Measurements from ENCODE around the gene FOXA2.

The FOXA2 gene

DNA sequence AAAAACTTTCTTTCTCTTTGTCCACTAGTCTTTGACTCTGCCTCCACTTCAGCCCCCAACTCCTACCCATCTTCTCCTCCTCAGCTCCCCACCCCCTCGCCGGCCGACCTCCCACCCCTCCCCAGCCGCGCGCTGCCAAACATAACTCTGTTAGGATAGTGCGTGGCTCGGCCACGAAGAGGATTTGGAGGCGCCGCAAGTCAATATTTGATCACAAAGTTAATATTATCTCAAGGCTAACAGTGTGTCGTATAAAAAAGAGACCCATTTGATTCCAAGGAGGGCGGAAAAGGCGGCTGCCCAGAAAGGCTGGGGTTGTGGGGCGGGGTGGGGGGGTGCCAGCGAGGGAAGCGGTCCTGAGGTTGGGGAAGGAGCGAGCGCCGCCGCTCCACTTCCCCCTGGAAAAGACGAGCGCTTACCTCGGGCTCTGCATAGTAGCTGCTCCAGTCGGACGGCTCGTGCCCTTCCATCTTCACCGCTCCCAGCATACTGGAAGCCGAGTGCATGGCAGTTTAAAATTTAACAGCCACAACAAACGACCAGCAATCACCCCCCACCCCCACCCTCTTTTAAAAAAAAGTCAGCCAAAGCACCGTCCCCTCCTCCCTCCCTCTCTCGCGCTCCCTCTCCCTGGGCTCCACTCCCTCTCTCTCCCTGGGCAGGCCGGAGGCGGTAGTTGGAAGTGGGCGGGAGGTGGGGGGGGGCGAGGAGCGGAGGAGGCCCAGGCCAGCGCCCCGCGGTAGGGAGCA is 425 bp downstream of the FOXA2 start:
- DNase-seq: no peak

DNA sequence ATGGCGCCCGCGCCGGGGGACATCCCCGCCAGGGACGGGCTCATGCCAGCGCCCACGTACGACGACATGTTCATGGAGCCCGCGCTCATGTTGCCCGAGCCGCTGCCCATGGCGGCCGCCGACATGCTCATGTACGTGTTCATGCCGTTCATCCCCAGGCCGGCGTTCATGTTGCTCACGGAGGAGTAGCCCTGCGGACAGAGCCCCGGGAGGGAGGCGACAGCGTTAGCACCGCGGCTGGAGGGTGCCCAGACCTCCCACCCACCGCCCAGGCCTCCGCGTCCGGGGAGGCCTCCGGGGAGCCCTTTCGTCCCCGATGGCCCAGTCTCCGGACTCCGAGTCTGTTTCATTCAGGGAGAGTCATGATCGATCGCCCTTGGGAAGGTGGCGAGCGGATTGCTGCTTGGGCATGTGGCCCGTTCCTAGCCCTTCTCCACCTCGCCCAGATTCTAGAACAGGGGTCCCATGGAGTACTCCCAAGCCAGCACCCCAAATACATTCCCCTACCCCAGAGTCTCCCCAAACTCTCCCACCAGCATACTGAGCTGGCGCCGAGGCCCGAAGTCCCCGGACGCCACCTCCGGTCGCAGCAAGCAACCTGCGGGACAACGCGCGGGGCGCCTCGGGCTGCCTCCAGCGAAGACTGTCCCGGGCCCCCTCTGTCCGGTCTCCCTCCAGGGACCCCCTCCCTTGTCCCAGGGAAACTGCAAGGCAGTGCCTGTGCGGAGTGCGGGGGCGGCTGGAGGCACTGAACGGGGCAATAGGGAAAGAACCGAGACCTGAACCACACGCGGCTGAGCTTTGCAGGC is 1.2 kb downstream of the FOXA2 start:
- DNase-seq: no peak

DNA sequence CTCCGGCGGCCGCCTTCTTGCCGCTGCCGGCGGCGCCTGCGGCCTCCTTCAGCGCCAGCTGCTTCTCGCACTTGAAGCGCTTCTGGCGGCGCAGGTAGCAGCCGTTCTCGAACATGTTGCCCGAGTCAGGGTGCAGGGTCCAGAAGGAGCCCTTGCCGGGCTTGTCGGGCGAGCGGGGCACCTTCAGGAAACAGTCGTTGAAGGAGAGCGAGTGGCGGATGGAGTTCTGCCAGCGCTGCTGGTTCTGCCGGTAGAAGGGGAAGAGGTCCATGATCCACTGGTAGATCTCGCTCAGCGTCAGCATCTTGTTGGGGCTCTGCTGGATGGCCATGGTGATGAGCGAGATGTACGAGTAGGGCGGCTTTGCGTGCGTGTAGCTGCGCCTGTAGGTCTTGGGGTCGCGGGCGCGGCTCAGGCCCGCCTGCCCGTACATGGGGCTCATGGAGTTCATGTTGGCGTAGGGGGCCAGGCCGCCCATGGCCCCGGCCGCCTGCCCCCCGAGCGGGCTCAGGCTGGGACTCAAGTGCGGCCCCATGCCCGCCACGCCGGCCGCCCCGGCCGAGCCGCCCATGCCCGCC is 1.9 kb downstream of the FOXA2 start:
- no peak for DNase-seq

DNA sequence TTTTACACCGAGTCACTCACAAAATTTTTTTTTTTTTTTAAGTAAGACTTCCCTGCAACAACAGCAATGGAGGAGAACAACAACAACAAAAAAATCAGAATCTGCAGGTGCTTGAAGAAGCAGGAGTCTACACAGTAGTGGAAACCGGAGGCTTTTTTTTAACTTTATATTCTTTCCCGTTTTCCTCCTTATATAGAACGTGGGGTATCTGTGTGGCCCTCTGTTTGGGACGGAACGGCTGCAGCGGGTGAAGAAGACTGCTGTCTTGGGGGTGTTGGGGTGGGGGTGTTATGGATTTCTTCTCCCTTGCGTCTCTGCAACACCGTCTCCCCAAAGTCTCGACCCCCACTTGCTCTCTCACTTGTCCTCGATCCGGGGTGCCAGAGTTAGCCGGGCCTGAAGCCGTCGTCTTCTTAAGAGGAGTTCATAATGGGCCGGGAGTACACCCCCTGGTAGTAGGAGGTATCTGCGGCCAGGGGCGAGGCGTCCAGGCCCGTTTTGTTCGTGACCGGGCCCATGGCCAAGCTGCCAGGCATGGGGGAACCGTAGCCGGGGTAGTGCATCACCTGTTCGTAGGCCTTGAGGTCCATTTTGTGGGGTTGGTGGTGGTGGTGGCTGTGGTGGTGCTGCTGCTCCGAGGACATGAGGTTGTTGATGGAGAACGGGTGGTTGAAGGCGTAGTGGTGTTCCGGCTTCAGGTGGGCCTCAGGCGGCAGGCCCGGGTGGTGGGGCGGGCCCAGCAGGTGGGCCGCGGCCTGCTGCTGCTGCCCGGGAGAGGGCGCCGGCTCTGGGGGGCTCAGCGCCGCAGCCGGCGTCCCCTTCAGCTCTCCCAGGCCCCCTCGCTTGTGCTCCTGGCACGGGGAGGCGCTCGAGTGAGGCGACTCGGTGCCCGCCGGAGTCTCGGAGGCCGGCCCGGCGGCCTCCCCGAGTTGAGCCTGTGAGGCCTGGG is 2.7 kb downstream of the FOXA2 start:
- no peak for DNase-seq

DNA sequence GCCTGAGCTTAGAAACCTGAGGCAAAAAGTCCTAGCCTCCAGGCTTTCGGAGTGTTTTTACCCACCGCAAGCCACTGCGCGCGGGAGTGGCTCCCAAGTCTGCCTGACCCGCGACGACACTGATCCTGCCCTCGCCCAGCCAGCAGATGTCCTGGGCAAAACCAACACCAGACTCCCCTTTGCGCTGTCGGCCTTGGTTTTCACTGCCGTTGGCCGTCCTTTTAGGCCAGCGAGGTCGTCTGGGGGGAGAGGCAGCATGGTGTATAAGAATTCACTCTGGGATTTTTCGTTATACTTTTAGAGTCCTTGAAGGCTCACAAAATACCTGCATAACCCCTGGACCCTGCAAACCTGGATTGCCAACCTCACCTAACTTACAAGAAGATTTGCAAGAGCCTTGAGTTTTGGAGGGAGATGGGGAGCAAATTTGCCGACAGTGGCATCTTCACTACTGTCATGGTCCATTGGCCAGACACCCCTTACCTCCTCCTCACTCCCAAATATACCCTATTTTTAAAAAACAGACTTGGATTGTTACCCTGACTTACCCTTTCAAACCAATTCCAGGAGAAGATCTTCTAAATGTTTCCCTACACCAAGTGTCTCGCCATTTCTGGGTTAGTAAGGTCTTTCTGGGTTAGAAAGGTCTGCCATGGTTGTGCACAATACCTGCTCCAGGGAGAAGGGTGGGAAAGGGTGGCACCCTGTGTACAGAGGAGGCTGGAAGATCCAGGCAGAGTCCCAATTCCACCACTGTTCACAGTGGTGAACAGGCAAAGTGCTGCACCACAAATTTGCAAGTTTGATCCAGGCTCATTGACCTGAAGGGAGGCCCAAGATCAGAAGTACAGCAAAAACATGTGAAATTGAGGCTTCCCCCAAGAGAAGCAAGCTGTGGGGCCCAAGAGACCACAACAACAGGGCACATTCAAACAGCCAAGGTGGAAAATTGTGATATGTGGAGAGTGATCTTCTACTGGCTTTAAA is 4.4 kb downstream of the FOXA2 start:
- no peak for DNase-seq

DNA sequence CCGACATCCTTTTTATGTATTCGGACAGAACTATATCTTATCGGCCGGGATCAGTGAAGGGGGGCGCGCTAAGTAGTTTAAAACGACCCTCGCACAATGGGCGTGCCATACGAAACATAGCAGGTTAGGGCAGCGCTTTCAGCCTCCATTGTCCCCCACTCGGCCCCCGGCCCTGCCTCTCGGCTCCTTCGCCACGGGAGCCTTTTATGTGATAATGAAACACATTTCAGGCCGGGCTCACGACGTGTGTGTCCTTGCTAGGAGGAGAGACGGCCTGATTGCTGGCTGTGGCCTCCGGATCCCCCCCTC is 5.3 kb downstream of the FOXA2 start:
- DNase-seq: no peak

DNA sequence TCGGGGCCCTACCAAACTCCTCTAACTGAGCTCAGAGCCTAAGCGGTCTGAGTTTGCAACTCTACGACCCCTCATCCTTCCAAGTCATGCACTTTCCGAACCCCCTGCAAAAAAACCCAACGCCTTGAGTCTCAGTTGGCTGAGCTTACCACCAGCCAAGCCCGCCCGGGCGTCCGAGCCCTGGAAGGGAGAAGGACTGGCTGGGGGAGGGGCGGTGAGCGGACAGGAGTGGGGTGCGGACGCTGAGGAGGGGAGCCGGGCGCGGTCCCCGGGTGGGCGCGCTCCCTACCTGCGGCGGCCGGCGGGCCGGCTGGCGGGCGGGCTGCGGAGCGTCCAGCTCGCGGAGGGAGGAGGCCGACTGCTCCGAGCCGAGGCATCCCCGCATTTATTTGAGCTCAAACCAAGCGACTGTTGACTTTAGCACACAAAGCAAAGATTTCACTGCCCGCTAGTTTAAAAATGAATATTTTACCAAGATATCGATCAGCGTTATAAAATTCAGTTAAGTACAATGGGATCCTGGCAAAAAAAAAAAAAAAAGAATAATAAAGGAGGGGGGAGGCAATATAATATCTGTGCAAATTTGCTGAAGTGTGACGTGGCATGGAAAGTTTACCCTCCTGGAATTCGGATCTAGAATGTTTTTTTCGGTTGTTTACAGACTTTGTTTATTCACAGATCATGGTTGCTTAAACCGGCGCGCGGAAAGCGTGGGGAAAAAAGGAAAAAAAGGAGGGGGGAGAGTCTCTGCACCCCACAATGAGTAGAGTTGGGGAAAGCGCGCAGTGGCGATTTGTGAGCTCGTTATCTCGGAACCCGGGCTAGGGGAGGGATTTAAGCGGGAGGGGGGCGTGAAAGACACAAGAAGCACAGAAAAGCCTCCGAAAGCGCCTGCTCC is 5.9 kb downstream of the FOXA2 start:
- no peak for DNase-seq

DNA sequence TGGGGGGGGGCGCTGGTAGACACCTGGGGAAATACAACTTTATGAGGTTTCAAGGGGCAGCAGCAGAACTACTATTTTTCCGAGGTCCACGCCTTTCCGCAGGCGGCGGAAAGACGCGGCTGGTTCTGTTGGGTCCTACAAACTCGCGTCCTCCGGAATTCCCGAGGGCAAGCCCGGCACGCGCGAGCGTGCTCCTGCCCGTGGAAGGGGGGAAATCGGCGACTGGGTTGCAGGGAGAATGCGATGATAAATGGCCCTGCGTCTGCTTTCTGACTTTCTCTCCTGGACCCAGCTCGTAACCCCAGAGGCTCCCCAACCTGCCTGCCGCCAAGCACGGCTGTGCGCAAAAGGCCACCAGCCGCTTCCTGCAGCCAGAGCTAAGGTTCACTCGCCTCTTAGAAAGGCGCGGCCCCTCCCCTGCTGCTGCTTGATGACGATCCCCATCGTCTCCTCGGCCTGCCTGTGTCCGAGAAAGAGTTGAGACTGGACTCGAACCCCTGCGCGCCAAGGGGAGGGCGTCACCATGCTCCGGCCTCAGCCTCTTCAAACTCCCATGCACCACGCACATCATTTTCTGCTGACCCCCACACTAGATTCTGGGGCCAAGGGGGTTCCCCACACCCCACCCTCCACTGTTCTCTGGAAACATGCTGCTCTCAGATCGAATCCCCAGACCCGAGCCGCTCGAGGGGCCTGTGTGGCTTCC is 6.7 kb downstream of the FOXA2 start:
- no peak for DNase-seq

DNA sequence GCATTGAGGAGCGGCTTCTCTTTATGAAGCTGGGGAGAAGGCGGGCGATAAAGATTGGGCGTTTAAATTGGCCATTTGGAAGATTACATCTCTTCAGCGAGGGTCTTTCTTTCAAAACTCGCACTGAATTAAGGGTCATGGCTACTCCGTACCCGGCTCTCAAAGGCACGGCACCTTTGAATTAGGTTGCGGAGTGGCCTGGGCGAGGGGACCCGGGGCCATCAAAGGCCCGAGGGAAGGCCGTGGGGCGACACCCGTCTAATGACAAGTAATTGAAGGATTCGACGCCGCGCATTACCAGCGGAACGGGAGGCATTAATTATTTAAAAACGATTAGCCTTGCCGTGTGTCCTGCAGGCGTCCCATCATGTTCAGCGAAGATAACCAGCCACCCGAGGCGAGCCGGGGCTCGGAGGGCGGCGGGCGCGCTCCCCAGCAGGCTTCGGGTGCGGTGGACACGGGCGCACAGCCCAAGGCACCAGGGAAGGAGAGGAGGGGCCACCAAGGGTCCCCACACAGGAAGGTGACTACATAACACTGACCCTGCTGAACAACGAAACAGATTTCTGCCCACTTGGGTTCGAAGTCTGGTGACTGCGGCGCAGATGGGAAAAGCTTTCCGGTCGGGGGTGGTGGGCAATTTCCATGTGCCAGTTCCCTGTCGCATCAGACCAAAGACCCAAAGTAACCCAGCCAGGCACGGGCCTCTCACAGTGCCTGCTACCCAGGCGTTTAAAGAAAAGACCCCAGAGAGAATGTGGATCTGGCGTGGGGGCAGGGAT is 7.4 kb downstream of the FOXA2 start:
- no peak for DNase-seq

DNA sequence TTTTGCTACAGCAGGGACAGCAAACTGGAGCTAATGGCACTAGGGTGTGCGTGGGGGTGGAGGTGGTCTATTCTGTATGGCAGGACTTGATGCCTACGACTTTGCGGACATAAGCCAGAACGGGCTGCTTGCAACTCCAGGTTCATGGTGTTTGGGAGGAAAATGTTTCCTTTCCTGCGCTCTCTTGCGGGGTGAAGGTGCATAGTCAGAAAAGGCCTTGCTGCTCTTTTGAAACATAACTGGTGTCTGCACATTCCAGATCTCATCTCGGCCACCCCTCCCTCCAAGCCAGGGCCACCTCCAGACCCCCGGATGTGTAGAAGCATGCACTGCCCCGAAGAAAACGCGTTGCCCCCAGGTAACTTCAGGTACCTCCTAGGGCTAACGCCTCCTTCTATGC is 8.1 kb downstream of the FOXA2 start:
- no peak for DNase-seq

DNA sequence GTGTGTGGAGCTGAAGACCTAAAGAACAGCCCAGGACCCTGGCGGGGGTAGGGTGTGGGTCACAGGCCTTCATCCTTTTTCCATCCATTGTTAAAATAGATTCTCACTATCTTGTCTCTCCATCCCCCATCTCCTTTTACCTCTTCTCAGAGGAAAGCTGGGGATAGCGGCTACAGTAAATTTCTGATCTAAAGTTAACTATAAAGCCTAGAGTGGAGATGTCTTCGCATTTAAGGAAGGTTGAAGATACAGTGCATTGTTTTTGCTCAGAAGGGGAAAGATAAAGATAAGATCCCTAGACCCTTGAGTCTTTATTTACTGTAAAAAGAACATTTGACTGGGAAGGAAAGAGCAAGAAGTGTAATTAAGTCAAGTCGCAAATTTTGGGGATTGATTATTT is 8.6 kb downstream of the FOXA2 start:
- DNase-seq: no peak

DNA sequence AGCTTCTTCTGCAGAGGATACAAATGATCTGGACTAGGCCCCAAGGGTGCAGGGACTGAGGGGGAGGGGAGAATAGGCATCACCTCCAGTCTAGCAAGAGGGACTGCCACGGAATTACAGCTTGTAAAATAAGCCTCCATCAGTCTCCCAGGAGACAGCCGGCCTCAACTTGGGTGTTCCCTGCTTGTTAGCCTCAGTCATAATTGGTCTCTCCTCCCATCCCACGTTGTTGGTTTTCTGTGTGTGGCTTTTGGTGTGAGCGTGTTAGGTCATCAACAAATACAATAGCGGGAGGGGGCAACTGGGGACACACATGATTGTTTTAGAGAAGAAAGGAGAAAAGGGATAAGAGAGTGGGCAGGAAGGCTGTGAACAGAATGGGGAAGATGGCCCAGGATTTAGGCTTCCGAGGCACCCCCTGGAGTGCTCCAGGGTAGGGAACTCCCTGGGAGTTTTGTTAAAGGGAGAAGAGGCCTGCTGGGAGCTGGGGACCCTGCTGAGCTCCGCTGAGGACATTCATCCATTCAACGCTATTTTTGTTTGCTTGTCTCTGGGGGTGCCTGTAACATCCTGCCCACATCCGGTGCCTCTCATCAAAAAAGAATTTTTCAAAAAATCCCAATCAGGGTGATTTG is 9.2 kb downstream of the FOXA2 start:
- no peak for DNase-seq

DNA sequence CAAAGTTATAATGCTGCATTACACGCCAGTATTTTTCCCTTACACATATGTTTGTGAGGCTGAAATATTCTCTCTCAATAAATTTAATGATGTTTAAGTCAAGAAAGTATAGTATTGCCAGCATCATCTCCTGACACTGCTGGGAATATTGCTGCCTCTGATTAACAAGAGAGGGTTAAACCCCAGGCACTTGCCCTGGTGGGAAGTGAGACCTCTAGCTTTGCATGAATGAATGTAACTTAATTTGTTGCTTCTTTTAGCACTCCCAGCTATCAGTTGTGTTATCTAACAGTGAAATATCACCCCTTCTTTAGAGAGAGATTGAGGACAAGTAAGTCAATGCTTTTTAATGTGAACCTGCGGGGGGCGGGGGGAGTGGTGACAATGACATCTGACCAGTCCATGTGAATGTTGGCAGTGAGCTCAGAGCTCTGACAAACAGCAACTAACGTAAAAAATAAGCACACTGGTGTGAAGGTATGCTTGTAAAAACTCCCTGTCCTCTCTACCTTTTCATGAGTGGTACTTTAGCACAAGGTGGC is 9.8 kb downstream of the FOXA2 start:
- DNase-seq: no peak

DNA sequence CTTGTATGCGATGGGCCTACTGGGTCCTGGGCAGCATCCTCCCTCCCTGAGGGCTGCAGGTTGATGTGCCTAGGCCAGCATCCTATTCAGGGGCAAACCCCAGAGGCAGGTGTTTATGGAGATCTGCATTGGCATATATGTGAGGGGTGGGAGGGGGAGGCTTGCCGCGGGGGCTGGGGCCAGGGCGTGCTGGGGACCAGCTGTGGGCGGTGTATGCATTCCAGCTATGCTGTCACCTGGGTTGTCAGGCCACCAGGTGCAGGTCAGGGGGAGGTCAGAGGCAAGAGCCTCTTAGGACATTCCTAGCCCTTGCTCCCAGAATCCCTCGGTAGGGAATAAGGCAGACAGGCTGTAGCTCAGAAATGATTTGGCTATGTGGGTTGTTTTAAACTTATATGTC is 11.9 kb downstream of the FOXA2 start:
- no peak for DNase-seq

DNA sequence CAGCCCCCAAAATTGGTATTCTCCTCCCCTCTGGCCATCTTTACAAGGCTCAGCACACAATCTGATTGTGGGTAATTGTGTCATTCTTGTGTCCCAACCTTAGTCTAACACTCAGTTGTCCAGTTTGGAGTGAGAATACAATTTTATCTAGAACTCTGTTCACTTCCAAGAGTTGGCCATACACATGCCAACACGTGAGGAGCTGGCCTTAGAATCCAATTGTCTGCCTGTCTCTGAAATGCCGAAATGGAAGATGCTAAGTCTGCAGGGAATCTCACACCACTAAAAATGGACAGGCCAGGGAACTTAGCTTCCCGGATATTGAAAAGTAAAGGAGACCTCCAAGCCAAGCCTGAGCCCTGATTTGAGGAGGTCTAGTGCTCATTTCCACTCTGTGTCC is 12.3 kb downstream of the FOXA2 start:
- DNase-seq: no peak

DNA sequence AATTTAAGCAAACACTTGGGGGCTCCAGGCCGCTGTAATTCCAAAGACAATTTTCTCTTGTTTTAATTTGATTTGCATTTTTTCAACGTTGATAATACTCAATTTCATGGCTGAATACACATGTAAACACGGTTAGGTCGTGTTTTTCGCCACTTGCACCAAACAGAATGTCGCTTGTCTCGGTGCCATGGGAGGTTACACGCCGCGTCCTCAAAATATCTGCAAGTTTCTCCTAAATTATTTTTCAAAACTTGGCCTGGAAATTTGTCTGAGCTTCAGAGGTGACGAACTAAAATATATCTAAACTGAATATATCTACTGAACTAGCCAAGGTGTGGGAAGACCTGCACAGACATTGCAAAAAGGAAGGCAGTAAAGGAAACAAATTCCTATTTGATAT is 15.0 kb downstream of the FOXA2 start:
- DNase-seq: no peak

DNA sequence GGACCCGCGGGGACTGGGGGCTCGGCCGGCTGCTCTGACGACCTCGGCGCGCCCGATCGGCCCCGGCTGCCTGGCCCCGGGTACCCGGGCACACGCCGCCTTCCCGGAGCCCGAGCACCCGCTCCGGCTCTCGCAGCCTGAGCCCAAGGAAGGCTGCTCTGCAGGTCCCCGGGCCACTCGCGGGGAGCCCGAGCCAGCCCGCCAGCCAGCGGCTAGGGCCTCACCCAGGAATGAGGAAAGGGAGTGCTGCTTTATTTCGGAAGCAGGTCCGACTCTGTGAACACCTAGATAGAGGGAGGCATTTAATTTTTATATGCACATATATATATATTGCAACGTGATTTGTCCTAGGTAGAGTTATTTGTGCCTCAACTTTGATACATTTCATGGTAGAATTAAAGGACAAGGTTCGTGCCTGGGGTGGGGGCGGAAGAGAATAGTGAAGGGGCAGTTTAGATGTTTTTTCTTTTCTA is 15.5 kb downstream of the FOXA2 start:
- no peak for DNase-seq
